ENCODE measurements around the gene DAP. TPM values are rescaled to one million over a fixed set of nuclear protein-coding genes. Genes with fewer than 3 reads are reported as not detected.
"Not testable (repeated sequence)": the region's sequence is repeated elsewhere in the genome, so short reads cannot be mapped to it uniquely, and the experiment has no call there.

DAP gene
- total and polyA plus RNA-seq, 8 donors: 68.3 to 183 (median 132) TPM

DNA sequence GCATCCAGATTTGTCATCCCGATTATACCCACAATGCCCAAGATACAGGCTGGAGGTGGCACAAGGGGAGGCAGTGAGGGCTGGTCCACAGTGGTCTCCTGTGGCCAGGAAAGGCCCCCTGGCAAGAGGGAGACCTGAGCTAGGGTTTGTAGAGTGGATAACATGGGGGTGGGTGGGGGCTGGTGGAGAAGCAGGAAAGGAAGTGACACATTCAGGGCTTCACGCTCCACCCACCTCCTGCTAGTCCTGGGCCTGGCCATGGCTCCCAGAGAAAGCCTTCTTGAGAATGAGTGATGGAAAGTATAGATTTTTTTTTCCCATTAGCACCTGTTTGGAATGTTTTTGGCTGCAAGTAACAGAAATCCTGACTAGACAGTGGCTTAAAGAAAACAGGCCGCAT is 115.9 kb downstream of the DAP start:
- Histone ChIP-seq H3K36me3 (no peaks in the 10 kb centered on the region), H3K9me3 (no peaks in the 10 kb centered on the region), H3K27me3 (peaks cover 0 to 11% (median 0%) of the 10 kb centered on the region in 4 donors), H3K4me3 (no peak overlapping the region), H3K4me1 (no peaks in the 10 kb centered on the region), H3K27ac (no peak overlapping the region)
- DNase-seq (no peak), FAIRE-seq (no peak), ATAC-seq (no peak)
- TF ChIP-seq, protein P1, sequence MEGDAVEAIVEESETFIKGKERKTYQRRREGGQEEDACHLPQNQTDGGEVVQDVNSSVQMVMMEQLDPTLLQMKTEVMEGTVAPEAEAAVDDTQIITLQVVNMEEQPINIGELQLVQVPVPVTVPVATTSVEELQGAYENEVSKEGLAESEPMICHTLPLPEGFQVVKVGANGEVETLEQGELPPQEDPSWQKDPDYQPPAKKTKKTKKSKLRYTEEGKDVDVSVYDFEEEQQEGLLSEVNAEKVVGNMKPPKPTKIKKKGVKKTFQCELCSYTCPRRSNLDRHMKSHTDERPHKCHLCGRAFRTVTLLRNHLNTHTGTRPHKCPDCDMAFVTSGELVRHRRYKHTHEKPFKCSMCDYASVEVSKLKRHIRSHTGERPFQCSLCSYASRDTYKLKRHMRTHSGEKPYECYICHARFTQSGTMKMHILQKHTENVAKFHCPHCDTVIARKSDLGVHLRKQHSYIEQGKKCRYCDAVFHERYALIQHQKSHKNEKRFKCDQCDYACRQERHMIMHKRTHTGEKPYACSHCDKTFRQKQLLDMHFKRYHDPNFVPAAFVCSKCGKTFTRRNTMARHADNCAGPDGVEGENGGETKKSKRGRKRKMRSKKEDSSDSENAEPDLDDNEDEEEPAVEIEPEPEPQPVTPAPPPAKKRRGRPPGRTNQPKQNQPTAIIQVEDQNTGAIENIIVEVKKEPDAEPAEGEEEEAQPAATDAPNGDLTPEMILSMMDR (IDR thresholded peaks at IDR 0.05): no peak
- intact Hi-C loops (cut with DNase I): no loop called here
- WGBS, 2 donors: 87 to 89% methylated on average over 3 of the region's 3 CpGs

GRCh38 chr5:10644192-10644591 is 116.8 kb downstream of the DAP start:
- ATAC-seq (no peak), DNase-seq (no peak), FAIRE-seq (no peak)
- Histone ChIP-seq H3K4me3 (no peak overlapping the region), H3K9me3 (no peaks in the 10 kb centered on the region), H3K27me3 (peaks cover 0 to 2% (median 0%) of the 10 kb centered on the region in 4 donors), H3K27ac (no peak overlapping the region), H3K4me1 (no peaks in the 10 kb centered on the region), H3K36me3 (no peaks in the 10 kb centered on the region)
- WGBS, 2 donors: 56 to 57% methylated on average over 9 of the region's 9 CpGs
- intact Hi-C loops (cut with DNase I): no loop called here
- TF ChIP-seq, protein P1 (IDR thresholded peaks at IDR 0.05): no peak

GRCh38 chr5:10642367-10642766 is 118.7 kb downstream of the DAP start:
- no peak for ATAC-seq
- H3K27ac ChIP-seq: no peak overlapping the region
- intact Hi-C loops (cut with DNase I): no loop called here
- no peak for DNase-seq
- H3K9me3 ChIP-seq: no peaks in the 10 kb centered on the region
- no peaks in the 10 kb centered on the region for H3K4me1 ChIP-seq
- no peaks in the 10 kb centered on the region for H3K36me3 ChIP-seq
- no peak overlapping the region for H3K4me3 ChIP-seq
- 57 to 62% methylated on average over 7 of the region's 7 CpGs for WGBS, 2 donors
- no peaks in the 10 kb centered on the region for H3K27me3 ChIP-seq
- no peak for FAIRE-seq
- TF ChIP-seq, protein P1 (IDR thresholded peaks at IDR 0.05): no peak

DNA sequence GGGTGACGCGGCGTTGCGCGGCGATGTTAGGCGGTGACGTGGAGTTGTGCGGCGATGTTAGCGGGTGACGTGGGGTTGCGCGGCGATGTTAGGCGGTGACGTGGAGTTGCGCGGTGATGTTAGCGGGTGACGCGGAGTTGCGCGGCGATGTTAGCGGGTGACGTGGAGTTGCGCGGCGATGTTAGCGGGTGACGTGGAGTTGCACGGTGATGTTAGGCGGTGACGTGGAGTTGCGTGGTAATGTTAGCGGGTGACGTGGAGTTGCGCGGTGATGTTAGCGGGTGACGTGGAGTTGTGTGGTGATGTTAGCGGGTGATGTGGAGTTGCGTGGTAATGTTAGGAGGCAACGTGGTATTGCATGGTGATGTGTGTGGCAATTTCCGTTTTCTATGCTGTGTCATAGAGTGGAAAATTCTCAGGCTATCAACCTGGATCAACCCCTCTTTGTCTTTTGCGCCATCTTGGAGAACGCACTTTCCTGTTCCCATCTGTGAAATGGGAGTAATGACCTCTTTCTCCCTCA is 121.1 kb downstream of the DAP start:
- no peak for FAIRE-seq
- DNase-seq: no peak

DNA sequence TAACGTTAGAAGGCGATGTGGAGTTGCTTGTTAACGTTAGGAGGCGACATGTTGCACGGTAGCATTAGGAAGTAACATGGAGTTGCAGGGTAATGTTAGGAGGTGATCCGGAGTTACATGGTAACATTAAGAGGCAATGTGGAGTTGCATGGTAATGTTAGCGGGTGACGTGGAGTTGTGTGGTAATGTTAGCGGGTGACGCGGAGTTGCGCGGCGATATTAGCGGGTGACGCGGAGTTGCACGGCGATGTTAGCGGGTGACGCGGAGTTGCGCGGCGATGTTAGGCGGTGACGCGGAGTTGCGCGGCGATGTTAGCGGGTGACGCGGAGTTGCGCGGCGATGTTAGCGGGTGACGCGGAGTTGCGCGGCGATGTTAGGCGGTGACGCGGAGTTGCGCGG is 122.3 kb downstream of the DAP start:
- ATAC-seq; H3K9me3 ChIP-seq; H3K27ac ChIP-seq; intact Hi-C loops (cut with DNase I); H3K4me1 ChIP-seq; H3K27me3 ChIP-seq; H3K36me3 ChIP-seq; H3K4me3 ChIP-seq; FAIRE-seq; DNase-seq: not testable (repeated sequence)
- WGBS, 2 donors: 57 to 93% methylated on average over 8 to 36 of the region's 48 CpGs

More for the DNA sequence above, 121.1 kb downstream of the DAP start:
- Histone ChIP-seq H3K9me3 (no peaks in the 10 kb centered on the region), H3K27me3 (no peaks in the 10 kb centered on the region), H3K27ac (no peak overlapping the region), H3K36me3 (no peaks in the 10 kb centered on the region), H3K4me1 (no peaks in the 10 kb centered on the region), H3K4me3 (no peak overlapping the region)
- TF ChIP-seq, protein P1 (IDR thresholded peaks at IDR 0.05): no peak
- 93 to 96% methylated on average over 12 to 34 of the region's 48 CpGs for WGBS, 2 donors
- ATAC-seq: no peak
- intact Hi-C loops (cut with DNase I): no loop called here

Measured in pancreas (tissue), 10 donors.